ENCODE results near the gene ZBED4.

Gene ZBED4

GRCh38 chr22:49881856-49882255 is 28.2 kb downstream of the ZBED4 start:
- ATAC-seq, result no peak

DNA sequence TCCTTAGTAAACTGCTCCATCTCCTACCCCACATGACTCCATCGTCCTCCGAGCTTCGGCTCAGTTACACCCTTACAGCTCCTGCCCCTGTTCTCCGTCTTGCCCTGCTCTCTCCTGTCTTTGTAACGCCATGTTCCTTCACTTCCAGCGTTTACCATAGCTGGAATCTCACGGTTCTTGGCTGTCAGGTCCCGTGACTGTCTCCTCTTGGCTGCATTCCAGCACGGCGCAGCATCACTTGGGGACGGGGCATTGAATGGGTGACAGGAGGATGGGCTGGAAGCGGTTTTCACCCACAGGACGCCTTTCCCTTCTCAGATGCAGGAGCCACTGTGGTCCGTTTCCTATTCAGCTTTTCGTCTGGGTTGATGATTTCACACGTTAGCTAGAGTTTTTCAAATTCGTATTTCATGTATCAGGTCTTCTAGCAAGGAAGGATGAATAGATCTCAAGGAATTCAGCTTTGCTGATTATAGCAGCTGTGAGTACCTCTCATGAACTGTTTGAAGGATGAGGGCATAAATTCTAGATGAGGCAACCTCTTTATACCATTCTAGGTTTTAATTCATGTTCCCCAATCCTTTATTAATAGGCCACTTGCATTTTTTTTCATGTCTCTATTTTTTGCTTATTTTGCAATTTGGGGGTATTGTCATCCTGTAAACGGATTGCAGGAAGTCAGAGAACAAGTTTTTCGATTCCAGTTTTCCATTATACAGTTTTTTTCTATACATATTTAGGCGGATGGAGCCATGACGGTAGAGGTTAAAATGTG is 29.1 kb downstream of the ZBED4 start:
- no peak for ATAC-seq

- ATAC-seq, result no peak
Measured at GRCh38 chr22:49883294-49883640, 29.6 kb downstream of the ZBED4 start.

DNA sequence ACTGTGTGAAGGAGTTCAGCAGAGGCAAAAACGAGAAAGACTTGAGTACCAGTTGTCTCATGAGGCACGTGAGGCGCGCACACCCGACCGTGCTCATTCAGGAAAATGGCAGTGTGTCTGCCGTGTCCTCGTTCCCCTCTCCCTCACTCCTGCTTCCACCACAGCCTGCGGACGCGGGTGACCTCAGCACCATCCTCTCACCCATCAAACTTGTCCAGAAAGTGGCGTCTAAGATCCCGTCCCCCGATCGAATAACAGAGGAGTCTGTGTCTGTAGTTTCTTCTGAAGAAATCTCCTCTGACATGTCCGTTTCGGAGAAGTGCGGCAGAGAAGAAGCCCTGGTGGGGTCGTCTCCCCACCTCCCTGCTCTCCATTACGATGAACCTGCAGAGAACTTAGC is 30.4 kb downstream of the ZBED4 start:
- no peak for ATAC-seq

DNA sequence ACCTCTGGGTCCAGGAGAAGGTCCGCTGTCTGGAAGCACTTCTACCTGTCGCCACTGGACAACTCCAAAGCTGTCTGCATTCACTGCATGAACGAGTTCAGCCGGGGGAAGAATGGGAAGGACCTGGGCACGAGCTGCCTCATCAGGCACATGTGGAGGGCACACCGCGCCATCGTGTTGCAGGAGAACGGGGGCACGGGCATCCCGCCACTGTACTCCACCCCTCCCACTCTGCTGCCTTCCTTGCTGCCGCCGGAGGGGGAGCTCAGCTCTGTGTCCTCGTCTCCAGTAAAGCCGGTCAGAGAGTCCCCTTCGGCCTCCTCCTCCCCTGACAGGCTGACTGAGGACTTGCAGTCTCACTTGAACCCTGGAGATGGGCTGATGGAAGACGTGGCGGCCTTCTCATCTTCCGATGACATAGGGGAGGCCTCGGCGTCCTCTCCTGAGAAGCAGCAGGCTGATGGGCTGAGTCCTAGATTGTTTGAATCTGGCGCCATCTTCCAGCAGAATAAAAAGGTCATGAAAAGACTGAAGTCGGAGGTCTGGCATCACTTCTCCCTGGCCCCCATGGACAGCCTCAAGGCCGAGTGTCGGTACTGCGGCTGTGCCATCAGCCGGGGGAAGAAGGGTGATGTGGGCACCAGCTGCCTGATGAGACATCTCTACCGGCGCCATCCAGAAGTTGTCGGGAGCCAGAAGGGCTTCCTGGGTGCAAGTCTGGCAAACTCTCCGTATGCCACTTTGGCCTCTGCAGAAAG is 31.0 kb downstream of the ZBED4 start:
- no peak for ATAC-seq

DNA sequence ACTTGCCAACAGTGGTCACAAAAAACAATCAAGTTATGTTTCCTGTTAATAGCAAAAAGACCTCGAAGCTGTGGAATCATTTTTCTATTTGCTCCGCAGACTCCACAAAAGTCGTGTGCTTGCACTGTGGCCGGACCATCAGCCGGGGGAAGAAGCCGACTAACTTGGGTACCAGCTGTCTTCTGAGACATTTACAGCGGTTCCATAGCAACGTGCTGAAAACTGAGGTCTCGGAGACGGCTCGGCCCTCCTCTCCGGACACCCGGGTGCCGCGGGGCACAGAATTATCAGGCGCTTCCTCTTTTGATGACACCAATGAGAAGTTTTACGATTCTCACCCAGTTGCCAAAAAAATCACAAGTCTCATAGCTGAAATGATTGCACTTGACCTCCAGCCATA is 31.6 kb downstream of the ZBED4 start:
- ATAC-seq, result no peak

- no peak for ATAC-seq
Measured at GRCh38 chr22:49885881-49886280, 32.2 kb downstream of the ZBED4 start.

DNA sequence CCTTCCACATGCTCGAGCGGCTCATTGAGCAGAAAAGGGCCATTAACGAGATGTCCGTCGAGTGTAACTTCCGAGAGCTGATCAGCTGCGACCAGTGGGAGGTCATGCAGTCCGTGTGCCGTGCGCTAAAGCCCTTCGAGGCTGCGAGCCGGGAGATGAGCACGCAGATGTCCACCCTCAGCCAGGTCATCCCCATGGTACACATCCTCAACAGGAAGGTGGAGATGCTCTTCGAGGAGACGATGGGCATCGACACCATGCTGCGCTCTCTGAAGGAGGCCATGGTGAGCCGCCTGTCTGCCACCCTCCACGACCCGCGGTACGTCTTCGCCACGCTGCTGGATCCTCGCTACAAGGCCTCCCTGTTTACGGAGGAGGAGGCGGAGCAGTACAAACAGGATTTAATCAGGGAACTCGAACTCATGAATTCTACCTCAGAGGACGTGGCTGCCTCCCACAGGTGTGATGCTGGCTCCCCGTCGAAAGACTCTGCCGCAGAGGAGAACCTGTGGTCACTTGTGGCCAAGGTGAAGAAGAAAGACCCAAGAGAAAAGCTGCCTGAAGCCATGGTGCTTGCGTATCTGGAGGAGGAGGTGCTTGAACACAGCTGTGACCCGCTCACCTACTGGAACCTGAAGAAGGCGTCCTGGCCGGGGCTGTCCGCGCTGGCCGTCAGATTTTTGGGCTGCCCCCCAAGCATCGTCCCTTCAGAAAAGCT is 32.9 kb downstream of the ZBED4 start:
- no peak for ATAC-seq

DNA sequence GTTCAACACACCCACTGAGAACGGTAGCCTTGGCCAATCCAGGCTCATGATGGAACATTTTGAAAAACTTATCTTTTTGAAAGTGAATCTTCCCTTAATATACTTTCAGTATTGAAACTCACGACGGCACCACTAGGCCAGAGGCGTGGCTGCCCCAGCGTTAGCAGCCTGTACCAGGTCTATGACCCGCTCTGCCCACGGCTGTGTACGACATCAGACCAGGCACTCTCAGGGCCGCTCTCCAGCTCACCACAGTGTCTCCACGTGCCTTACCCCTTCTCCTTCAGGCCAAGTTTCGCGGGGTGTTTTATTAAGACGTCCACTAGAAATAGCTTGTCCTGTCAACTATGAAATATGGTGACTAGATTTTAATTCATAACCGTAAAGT is 33.4 kb downstream of the ZBED4 start:
- ATAC-seq, result no peak

DNA sequence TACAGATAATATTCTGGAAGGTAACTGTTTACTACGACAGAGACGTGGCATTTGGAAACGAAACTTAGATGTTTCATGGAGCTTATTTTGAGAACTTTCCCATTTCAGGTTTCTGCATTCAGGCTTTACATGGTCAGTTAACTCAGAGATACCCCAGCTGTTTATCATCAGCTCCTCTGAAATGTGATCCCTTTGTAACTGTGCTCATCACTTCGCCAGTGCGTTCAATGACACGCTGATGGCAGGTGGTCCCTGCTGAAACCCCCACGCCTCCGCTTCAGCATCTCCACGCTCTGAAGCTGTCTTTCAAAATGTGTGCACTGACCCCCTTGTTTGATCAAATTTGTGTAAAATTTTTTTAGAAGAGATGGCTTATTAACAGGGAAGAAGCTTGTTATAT is 34.1 kb downstream of the ZBED4 start:
- no peak for ATAC-seq

GRCh38 chr22:49889071-49889470 is 35.4 kb downstream of the ZBED4 start:
- ATAC-seq, result no peak

- no peak for ATAC-seq
Measured at GRCh38 chr22:49892226-49892899, 38.7 kb downstream of the ZBED4 start.

DNA sequence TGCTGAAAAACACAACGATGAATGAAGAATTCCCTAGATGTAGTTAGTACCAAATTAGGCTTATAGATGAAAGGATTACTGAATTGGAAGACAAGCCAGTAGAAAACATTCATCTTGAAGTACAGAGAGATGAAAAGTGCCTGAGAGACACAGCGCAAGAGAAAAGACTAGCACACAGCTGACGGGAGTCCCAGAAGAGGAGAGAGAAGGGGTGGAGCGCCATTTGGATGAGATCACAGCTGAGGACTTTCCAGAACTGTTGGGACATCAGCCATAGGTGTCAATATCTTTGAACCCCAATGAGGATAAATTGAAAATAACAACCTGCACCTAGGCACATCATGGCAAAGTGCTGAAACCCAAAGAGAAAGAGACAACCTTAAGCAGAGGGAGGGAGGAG is 39.4 kb downstream of the ZBED4 start:
- ATAC-seq, result no peak

DNA sequence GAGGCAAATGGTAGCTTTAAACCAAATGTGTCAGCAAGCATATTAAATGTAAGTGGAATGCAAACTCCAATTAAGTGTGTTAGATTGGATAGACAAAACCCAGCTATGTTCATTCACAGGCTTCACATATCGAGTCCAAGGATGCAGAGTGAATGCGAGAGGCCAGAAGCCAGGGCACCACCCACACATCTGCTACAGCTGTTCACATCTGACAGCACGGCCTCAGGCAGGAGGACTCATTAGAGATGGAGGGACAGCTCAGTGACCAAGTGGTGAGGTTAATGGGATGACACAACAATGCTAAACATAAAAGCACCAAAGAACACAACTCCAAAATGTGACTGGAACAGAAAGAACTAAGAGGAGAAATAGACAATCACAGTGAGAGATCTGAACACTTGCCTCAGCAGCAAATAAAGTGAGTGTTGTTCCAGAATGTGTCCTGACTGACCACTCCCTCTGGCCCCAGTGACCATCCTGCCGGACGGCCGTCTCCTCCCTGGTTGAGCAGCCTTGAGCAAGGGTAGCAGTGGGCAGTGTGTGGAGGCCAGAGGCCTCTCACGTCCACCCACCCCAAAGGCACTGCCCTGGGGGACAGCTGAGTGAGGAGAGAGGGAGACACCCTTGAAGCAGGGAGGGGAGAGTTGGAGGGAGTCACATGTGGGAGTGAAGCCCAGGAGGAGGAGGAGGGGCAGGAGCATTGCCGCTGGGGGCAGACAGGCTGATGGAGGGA is 40.8 kb downstream of the ZBED4 start:
- no peak for ATAC-seq

- ATAC-seq, result no peak
Measured at GRCh38 chr22:49896201-49896600, 42.6 kb downstream of the ZBED4 start.

DNA sequence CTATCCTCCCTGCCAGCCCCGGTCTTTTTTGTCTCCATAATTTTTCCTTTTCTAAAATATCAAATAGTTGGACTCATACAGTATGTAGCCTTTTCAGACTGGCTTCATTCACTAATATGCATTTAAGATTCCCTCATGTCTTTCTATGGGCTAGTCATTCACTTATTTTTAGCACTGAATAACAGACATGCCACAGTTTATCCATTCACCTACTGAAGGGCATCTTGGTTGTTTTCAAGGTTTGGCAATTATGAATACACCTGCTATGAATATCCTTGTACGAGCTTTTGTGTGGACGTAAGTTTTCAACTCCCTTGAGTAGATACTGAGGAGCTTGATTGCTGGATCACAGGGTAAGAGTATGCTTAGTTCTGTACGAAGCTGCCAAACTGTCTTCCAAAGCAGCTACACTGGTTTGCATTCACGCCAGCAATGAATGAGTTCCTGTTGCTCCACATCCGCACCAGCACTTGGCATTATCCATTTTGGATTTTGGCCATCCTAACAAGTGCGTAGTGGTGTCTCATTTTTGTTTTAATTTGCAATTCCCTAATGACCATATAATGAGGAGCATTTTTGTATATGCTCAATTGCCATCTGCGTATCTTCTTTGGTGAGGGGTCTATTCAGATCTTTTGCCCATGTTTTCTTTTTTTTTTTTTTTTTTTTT is 43.5 kb downstream of the ZBED4 start:
- ATAC-seq, result no peak

- ATAC-seq, result no peak
Measured at GRCh38 chr22:49899530-49899929, 45.9 kb downstream of the ZBED4 start.

GRCh38 chr22:49900441-49901230 is 47.0 kb downstream of the ZBED4 start:
- ATAC-seq, result no peak

GRCh38 chr22:49901457-49901856 is 47.8 kb downstream of the ZBED4 start:
- no peak for ATAC-seq

DNA sequence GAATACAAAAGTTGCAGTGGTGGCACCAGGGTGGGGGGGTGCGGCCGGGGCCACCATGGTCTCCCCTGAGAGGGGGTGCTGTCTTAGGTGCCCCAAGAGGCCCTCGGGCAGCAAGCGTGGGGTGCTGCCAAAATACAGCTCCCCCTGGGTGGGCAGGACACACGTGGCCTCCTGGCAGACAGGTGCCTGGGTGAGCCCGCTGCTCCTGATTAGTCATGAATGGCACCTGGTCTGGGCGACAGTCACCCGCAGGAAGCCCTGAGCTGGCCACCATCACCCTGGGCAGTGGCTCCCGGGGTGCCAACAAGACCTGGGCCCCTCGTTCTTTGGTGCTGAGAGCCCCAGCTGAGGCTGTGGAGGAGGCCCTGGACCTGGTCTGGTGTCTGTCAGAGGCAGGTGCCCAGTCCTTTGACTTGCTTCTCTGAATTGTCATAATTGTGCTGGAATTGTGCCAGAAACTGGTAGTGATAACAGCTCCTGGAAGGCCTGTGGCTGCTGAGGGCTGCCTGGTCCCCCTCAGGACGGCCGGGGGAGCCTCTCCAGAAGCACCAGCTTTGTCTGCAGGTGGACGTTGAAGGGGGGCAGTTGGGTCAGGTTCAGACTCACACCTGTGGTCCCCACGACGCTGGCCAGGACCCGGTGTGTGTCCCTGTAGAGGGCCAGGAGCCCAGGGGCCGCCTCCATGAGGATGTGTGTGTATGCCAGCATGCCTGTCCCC is 49.8 kb downstream of the ZBED4 start:
- ATAC-seq, result no peak

- ATAC-seq, result no peak
Measured at GRCh38 chr22:49904040-49904369, 50.4 kb downstream of the ZBED4 start.
